ENCODE data around the gene SLC26A11. TPM values are rescaled to one million over a fixed set of nuclear protein-coding genes. Genes with fewer than 3 reads are reported as not detected.
A peak's percentile ranks its signal among the peaks of the same experiment; 100 is the strongest.

SLC26A11 gene
- total and polyA plus RNA-seq, 4 experiments from 2014 or later: 6.3 to 126 (median 66.0) TPM

DNA sequence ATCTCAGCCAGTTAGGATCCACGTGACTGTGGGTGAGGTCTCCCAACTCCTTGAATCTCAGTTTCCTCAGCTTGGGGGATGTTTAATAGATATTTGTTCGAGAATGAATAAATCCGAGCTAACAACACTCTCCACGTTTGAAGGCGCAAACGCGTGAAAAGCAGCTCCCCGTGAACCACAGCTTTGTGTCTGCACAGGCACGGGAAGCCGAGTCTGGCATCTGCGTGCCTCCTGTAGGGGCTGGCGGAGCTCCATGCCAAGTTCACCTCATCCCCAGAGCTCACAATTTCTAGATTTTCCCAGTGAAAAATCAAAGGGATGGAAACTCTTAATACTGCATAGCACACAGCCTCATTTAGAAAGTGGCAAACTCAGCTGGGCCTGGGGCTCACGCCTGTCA lies 14.4 kb upstream of the SLC26A11 start:
- DNase-seq: no peak
- Mint-ChIP-seq H3K9me3 (no peaks in the 10 kb centered on the region), H3K27me3 (no peaks in the 10 kb centered on the region), H3K4me1 (peaks cover 0 to 4% (median 0%) of the 10 kb centered on the region in 4 donors), H3K27ac (no peak overlapping the region), H3K36me3 (peaks cover 0 to 15% of the 10 kb centered on the region in 2 donors), H3K4me3 (no peak overlapping the region)
- no peaks in the 10 kb centered on the region for H3K27me3 ChIP-seq (ENCODE audit: insufficient read depth, low read length)
- H3K4me1 ChIP-seq (ENCODE audit: insufficient read depth, low read length): no peaks in the 10 kb centered on the region
- H3K27ac ChIP-seq (ENCODE audit: low read depth, low read length): no peak overlapping the region
- H3K36me3 ChIP-seq (ENCODE audit: insufficient read depth, low read length): peaks cover 16% of the 10 kb centered on the region
- H3K9me3 ChIP-seq (ENCODE audit: control insufficient read depth in 1 of 2, low read length in 2 of 2): no peaks in the 10 kb centered on the region
- intact Hi-C loops (cut with micrococcal nuclease): no loop called here
- H3K4me3 ChIP-seq (ENCODE audit: low read length in 2 of 2): no peak overlapping the region
- POLR2A ChIA-PET (ENCODE audit: partially characterized antibody): interaction anchor here (1.0 kb wide), 1 partner anchor 14 kb away, joined by 5 read pairs; no protein-coding TSS in a partner anchor
- CTCF ChIA-PET (ENCODE audit: partially characterized antibody): interaction anchor here (1.0 to 3.4 kb wide), 3 partner anchors 10 to 47 kb away, joined by 3 to 20 read pairs (median 4); no protein-coding TSS in a partner anchor

DNA sequence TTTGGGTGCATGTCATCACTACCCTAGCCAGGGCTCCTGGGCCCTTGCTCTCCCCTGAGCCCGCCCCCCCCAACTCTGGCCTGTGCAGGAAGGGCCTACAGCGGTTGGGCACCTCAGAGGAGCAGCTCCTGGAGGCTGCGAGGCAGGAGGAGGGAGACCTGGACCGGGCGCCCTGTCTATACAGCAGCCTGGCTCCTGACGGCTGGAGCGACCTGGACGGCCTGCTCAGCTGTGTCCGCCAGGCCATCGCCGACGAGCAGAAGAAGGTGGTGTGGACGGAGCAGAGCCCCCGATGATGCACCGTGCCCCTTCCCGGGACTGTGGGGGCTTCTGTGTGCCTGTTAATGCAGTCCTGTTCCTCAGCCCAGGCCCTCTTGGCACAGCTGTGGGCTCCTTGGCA lies 12.2 kb upstream of the SLC26A11 start:
- Histone ChIP-seq H3K27me3 (ENCODE audit: insufficient read depth, low read length) (no peaks in the 10 kb centered on the region), H3K9me3 (ENCODE audit: control insufficient read depth in 1 of 2, low read length in 2 of 2) (no peaks in the 10 kb centered on the region), H3K4me1 (ENCODE audit: insufficient read depth, low read length) (no peaks in the 10 kb centered on the region), H3K4me3 (ENCODE audit: low read length in 2 of 2) (no peak overlapping the region), H3K27ac (ENCODE audit: low read depth, low read length) (no peak overlapping the region), H3K36me3 (ENCODE audit: insufficient read depth, low read length) (peaks cover 35% of the 10 kb centered on the region)
- Mint-ChIP-seq H3K27me3 (no peaks in the 10 kb centered on the region), H3K4me1 (no peaks in the 10 kb centered on the region), H3K27ac (no peak overlapping the region), H3K36me3 (peaks cover 3 to 27% of the 10 kb centered on the region in 2 donors), H3K4me3 (no peak overlapping the region), H3K9me3 (no peaks in the 10 kb centered on the region)
- POLR2A ChIA-PET (ENCODE audit: partially characterized antibody): no interaction called here
- DNase-seq: no peak
- CTCF ChIA-PET (ENCODE audit: partially characterized antibody): interaction anchor here (3.4 kb wide), 1 partner anchor 12 kb away, joined by 20 read pairs; no protein-coding TSS in a partner anchor
- intact Hi-C loops (cut with micrococcal nuclease): no loop called here

DNA sequence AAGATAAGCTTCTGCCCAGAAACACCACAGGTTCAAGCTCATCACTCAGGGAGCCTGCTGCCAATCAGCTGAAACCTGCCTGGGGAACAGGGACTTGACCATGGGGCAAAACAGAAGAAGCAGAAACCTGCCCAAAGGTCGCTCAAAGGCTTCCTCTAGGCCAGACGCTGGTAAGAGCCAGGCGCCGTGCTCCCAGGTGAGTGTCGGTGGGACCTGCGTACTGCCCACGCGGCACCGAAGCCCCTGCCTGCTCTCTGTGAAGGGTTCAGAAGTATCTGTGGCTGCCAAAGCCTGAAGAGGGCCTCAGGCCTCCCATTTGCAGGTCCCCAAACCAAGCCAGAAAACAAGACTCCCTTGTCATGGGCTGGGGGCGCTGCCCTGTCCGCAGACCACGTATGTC lies 10.5 kb upstream of the SLC26A11 start:
- H3K27ac ChIP-seq (ENCODE audit: low read depth, low read length): no peak overlapping the region
- Mint-ChIP-seq H3K36me3 (peaks cover 3 to 32% of the 10 kb centered on the region in 2 donors), H3K4me1 (no peaks in the 10 kb centered on the region), H3K4me3 (no peak overlapping the region), H3K27ac (peak overlapping the region in 2 of 7 donors; percentile 46 to 79), H3K9me3 (no peaks in the 10 kb centered on the region), H3K27me3 (no peaks in the 10 kb centered on the region)
- H3K4me1 ChIP-seq (ENCODE audit: insufficient read depth, low read length): no peaks in the 10 kb centered on the region
- CTCF ChIA-PET (ENCODE audit: partially characterized antibody): interaction anchor here (0.7 kb wide), 1 partner anchor 13 kb away, joined by 3 read pairs; no protein-coding TSS in a partner anchor
- H3K4me3 ChIP-seq (ENCODE audit: low read length in 2 of 2): no peak overlapping the region
- no peaks in the 10 kb centered on the region for H3K27me3 ChIP-seq (ENCODE audit: insufficient read depth, low read length)
- H3K9me3 ChIP-seq (ENCODE audit: control insufficient read depth in 1 of 2, low read length in 2 of 2): no peaks in the 10 kb centered on the region
- intact Hi-C loops (cut with micrococcal nuclease): no loop called here
- POLR2A ChIA-PET (ENCODE audit: partially characterized antibody): interaction anchor here (2.4 kb wide), 1 partner anchor 9 kb away, joined by 12 read pairs; no protein-coding TSS in a partner anchor
- DNase-seq: no peak
- H3K36me3 ChIP-seq (ENCODE audit: insufficient read depth, low read length): peaks cover 51% of the 10 kb centered on the region

DNA sequence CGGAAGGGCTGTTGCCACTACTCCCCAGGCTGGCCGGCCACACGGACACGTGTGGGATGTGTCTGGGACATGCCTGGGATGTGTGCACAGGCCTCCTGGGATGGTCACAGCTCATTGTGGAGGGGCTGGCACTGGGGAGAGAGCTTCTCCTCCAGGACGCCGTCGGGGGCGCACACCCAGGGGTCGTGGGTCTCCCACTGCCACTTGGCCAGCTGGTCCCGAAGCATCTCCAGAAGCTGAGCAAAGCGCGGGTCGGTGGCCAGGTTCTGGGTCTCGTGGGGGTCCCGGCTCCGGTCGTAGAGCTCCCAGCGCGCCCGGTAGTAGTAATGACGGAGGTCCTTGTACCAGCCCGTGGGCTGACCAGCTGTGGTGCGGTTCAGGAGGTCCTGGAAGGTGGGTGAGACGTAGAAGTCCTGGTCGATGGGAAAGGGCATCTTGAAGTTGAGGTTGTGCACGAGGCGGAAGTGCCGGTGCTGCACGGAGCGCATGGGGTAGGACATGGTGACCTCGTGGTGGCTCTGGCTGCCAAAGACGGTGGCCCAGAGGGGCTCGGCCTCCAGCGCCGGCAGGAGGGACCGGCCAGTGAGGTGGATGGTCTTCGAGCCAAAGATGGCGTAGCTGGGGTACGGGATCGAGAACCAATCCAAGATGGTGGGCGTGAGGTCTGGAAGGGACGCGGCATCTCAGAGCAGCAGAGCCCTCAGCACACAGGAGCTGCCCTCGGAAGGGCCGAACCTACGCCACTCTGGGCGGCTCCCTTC lies 9.7 kb upstream of the SLC26A11 start:
- intact Hi-C loops (cut with micrococcal nuclease): no loop called here
- no peak for DNase-seq
- no peak overlapping the region for H3K27ac ChIP-seq (ENCODE audit: low read depth, low read length)
- H3K9me3 ChIP-seq (ENCODE audit: control insufficient read depth in 1 of 2, low read length in 2 of 2): no peaks in the 10 kb centered on the region
- no peaks in the 10 kb centered on the region for H3K9me3 Mint-ChIP-seq
- POLR2A ChIA-PET (ENCODE audit: partially characterized antibody): interaction anchor here (2.4 kb wide), 1 partner anchor 8 kb away, joined by 12 read pairs; no protein-coding TSS in a partner anchor
- CTCF ChIA-PET (ENCODE audit: partially characterized antibody): interaction anchor here (1.9 kb wide), 1 partner anchor 14 kb away, joined by 5 read pairs; no protein-coding TSS in a partner anchor
- peak overlapping the region in 1 of 7 donors; percentile 13 for H3K27ac Mint-ChIP-seq
- H3K36me3 ChIP-seq (ENCODE audit: insufficient read depth, low read length): peaks cover 56% of the 10 kb centered on the region
- no peak overlapping the region for H3K4me3 Mint-ChIP-seq
- H3K4me3 ChIP-seq (ENCODE audit: low read length in 2 of 2): no peak overlapping the region
- no peaks in the 10 kb centered on the region for H3K27me3 Mint-ChIP-seq
- peaks cover 3 to 32% of the 10 kb centered on the region in 2 donors for H3K36me3 Mint-ChIP-seq
- H3K4me1 Mint-ChIP-seq: no peaks in the 10 kb centered on the region
- no peaks in the 10 kb centered on the region for H3K4me1 ChIP-seq (ENCODE audit: insufficient read depth, low read length)
- H3K27me3 ChIP-seq (ENCODE audit: insufficient read depth, low read length): no peaks in the 10 kb centered on the region

DNA sequence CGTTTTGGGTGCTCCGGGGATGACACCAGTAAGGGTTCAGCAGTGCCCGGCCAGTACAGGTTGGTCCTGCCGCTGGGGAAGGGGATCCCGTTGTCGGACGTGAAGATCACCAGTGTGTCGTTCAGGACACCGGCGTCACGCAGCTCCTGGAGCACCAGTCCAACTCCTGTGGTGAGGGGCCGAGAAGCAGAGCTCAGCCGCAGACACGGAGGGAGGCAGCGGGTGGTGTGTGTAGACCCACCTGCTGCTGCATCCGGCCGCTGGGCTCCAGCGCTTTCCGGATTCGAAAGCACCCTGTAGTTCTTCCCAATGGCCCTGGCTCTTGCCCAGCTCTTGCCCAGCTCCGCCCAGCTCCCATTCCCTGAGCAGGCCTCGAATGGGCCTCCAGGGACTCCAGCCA lies 8.1 kb upstream of the SLC26A11 start:
- Histone ChIP-seq H3K27ac (ENCODE audit: low read depth, low read length) (no peak overlapping the region), H3K9me3 (ENCODE audit: control insufficient read depth in 1 of 2, low read length in 2 of 2) (no peaks in the 10 kb centered on the region), H3K36me3 (ENCODE audit: insufficient read depth, low read length) (peaks cover 64% of the 10 kb centered on the region), H3K4me1 (ENCODE audit: insufficient read depth, low read length) (peaks cover under 1% of the 10 kb centered on the region), H3K27me3 (ENCODE audit: insufficient read depth, low read length) (no peaks in the 10 kb centered on the region), H3K4me3 (ENCODE audit: low read length in 2 of 2) (no peak overlapping the region)
- DNase-seq: no peak
- H3K4me1 Mint-ChIP-seq: peaks cover 4 to 8% (median 6%) of the 10 kb centered on the region in 4 donors
- ChIA-PET CTCF (ENCODE audit: partially characterized antibody) (interaction anchor here (1.9 kb wide), 1 partner anchor 16 kb away, joined by 5 read pairs; no protein-coding TSS in a partner anchor), POLR2A (ENCODE audit: partially characterized antibody) (no interaction called here)
- no peak overlapping the region for H3K27ac Mint-ChIP-seq
- H3K36me3 Mint-ChIP-seq: peaks cover 8 to 43% of the 10 kb centered on the region in 2 donors
- no peak overlapping the region for H3K4me3 Mint-ChIP-seq
- no peaks in the 10 kb centered on the region for H3K9me3 Mint-ChIP-seq
- H3K27me3 Mint-ChIP-seq: no peaks in the 10 kb centered on the region
- intact Hi-C loops (cut with micrococcal nuclease): no loop called here

DNA sequence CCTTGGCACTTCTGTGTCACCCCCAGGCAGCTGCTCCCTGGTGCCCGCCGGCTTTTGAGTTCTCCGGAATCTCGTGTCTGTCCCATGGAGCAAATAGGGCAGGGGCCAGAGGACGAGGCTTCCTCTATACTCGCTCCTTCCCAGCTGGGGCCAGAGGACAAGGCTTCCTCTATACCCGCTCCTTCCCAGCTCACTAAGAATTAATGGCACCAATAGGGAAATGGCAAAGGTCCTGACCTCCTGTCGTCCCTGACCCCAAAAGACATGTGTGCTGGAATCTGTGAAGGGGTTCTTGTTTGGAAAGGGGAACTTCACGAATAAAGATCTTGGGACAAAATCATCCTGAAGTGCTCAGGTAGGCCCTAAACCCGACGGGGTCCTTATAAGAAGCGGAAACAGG lies 7.7 kb upstream of the SLC26A11 start:
- H3K9me3 ChIP-seq (ENCODE audit: control insufficient read depth in 1 of 2, low read length in 2 of 2): no peaks in the 10 kb centered on the region
- Mint-ChIP-seq H3K4me3 (no peak overlapping the region), H3K36me3 (peaks cover 11 to 47% of the 10 kb centered on the region in 2 donors), H3K27ac (no peak overlapping the region), H3K4me1 (peaks cover 7 to 12% (median 10%) of the 10 kb centered on the region in 4 donors), H3K9me3 (no peaks in the 10 kb centered on the region), H3K27me3 (no peaks in the 10 kb centered on the region)
- ChIA-PET POLR2A (ENCODE audit: partially characterized antibody) (no interaction called here), CTCF (ENCODE audit: partially characterized antibody) (no interaction called here)
- peaks cover 4% of the 10 kb centered on the region for H3K4me1 ChIP-seq (ENCODE audit: insufficient read depth, low read length)
- no peak overlapping the region for H3K27ac ChIP-seq (ENCODE audit: low read depth, low read length)
- no peaks in the 10 kb centered on the region for H3K27me3 ChIP-seq (ENCODE audit: insufficient read depth, low read length)
- H3K36me3 ChIP-seq (ENCODE audit: insufficient read depth, low read length): peaks cover 68% of the 10 kb centered on the region
- intact Hi-C loops (cut with micrococcal nuclease): no loop called here
- DNase-seq: no peak
- no peak overlapping the region for H3K4me3 ChIP-seq (ENCODE audit: low read length in 2 of 2)

DNA sequence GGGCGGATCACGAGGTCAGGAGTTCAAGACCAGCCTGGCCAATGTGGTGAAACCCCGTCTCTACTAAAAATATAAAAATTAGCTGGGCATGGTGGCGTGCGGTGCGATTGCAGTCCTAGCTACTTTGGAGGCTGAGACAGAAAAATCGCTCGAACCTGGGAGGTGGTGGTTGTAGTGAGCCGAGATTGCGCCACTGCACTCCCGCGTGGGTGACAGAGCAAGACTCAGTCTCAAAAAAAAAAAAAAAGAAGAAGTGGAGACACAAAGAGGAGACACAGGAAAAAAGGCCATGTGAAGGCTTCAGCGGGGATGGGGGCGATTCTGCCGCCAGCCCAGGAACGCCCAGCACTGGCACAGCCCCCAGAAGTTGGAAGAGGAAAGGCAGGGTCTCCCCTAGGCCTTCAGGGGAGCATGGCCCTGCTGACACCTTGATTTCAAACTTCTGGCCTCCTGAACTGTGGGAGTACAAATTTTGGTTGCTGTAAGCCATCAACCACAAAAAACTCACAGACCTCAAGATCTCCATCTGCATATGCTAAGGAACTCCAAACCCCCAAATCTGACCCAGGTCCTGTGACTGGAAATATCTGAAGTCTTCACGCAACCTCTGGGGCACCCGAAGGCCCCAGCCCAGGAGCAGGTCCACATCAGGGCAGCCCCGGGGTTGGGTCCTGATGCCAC lies 7.1 kb upstream of the SLC26A11 start:
- DNase-seq: no peak
- POLR2A ChIA-PET (ENCODE audit: partially characterized antibody): no interaction called here
- Mint-ChIP-seq H3K36me3 (peaks cover 14 to 50% of the 10 kb centered on the region in 2 donors), H3K9me3 (no peaks in the 10 kb centered on the region), H3K27me3 (no peaks in the 10 kb centered on the region), H3K4me1 (peaks cover 11 to 18% (median 14%) of the 10 kb centered on the region in 4 donors), H3K4me3 (no peak overlapping the region), H3K27ac (peak overlapping the region in 1 of 7 donors; percentile 12)
- intact Hi-C loops (cut with micrococcal nuclease): no loop called here
- no peak overlapping the region for H3K4me3 ChIP-seq (ENCODE audit: low read length in 2 of 2)
- H3K27ac ChIP-seq (ENCODE audit: low read depth, low read length): no peak overlapping the region
- peaks cover 72% of the 10 kb centered on the region for H3K36me3 ChIP-seq (ENCODE audit: insufficient read depth, low read length)
- CTCF ChIA-PET (ENCODE audit: partially characterized antibody): no interaction called here
- no peaks in the 10 kb centered on the region for H3K9me3 ChIP-seq (ENCODE audit: control insufficient read depth in 1 of 2, low read length in 2 of 2)
- no peaks in the 10 kb centered on the region for H3K27me3 ChIP-seq (ENCODE audit: insufficient read depth, low read length)
- H3K4me1 ChIP-seq (ENCODE audit: insufficient read depth, low read length): peaks cover 10% of the 10 kb centered on the region

Data from CD4-positive, alpha-beta memory T cell (primary cell).